ENCODE measurements around the gene YY1. TPM values are rescaled to one million over a fixed set of nuclear protein-coding genes. Genes with fewer than 3 reads are reported as not detected.

Gene YY1
- 43.0 TPM for total RNA-seq

DNA sequence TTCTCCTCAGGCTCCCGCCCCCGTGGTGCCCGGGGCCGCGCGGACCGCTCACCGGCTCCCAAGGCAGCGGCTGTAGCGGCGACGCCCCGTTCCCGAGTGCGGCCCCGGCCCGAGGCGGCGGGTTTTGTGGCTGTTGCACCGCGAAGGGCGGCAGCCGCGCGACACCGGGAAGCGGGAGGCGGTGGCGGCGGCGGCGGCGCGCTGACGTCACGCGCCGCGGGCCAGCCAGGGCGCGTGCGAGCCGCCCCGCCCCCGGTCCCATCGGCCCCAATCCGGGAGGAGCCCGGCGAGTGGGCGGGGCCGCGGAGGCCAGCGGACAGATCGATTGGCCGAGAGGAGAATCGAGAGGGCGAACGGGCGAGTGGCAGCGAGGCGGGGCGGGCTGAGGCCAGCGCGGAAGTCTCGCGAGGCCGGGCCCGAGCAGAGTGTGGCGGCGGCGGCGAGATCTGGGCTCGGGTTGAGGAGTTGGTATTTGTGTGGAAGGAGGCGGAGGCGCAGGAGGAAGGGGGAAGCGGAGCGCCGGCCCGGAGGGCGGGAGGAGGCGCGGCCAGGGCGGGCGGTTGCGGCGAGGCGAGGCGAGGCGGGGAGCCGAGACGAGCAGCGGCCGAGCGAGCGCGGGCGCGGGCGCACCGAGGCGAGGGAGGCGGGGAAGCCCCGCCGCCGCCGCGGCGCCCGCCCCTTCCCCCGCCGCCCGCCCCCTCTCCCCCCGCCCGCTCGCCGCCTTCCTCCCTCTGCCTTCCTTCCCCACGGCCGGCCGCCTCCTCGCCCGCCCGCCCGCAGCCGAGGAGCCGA, at the start of gene YY1:
YY1 (plus strand) TSS at position 726 of the 792 bp plus-strand sequence. CDS start 101 bp downstream, outside the sequence.
- TF ChIP-seq, protein P1, sequence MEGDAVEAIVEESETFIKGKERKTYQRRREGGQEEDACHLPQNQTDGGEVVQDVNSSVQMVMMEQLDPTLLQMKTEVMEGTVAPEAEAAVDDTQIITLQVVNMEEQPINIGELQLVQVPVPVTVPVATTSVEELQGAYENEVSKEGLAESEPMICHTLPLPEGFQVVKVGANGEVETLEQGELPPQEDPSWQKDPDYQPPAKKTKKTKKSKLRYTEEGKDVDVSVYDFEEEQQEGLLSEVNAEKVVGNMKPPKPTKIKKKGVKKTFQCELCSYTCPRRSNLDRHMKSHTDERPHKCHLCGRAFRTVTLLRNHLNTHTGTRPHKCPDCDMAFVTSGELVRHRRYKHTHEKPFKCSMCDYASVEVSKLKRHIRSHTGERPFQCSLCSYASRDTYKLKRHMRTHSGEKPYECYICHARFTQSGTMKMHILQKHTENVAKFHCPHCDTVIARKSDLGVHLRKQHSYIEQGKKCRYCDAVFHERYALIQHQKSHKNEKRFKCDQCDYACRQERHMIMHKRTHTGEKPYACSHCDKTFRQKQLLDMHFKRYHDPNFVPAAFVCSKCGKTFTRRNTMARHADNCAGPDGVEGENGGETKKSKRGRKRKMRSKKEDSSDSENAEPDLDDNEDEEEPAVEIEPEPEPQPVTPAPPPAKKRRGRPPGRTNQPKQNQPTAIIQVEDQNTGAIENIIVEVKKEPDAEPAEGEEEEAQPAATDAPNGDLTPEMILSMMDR (IDR thresholded peaks at IDR 0.05), result no peak
- TF ChIP-seq POLR2A (IDR thresholded peaks at IDR 0.05) (peak in 1 of 2 donors; percentile 63), POLR2AphosphoS5 (IDR thresholded peaks at IDR 0.05; ENCODE audit: insufficient read depth in 1 of 2, low read depth in 1 of 2) (peak; percentile 8 to 88)

DNA sequence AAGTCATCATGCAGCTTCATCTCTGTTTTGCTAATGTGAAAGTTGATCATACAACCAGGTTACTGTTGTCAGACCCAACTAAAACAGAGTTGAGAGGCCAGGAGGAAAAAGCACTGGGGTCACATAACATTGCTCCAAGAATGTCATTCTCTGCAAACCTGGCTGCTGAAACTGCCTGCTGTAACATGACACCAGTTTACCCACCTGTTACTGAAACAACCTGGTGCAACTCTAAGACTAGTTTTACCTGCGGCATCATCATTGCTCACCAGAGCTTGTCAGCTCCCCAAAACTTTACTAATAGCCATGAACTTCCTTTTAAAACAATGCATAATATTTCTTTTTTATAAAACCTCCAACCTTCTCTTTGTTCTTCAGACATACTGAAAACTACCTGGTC, 48.8 kb upstream of the YY1 start:
- Histone ChIP-seq H3K4me1 (peaks cover 12% of the 10 kb centered on the region), H3K4me3 (no peak overlapping the region), H3K27me3 (no peaks in the 10 kb centered on the region), H3K36me3 (no peaks in the 10 kb centered on the region), H3K9me3 (no peaks in the 10 kb centered on the region), H3K27ac (no peak overlapping the region)
- intact Hi-C loops (cut with DNase I), result loop anchor here (5.0 kb wide), 1 partner anchor 208 kb away; no protein-coding TSS in a partner anchor
- no peak for DNase-seq (ENCODE audit: extremely low spot score in 2 of 2)
- TF ChIP-seq POLR2A (IDR thresholded peaks at IDR 0.05) (no peak), POLR2AphosphoS5 (IDR thresholded peaks at IDR 0.05; ENCODE audit: insufficient read depth in 1 of 2, low read depth in 1 of 2) (no peak)
- TF ChIP-seq, protein P1 (IDR thresholded peaks at IDR 0.05), result no peak

More for the DNA sequence above, at the start of gene YY1:
- H3K4me1 ChIP-seq, result peaks cover 64% of the 10 kb centered on the region
- no peaks in the 10 kb centered on the region for H3K36me3 ChIP-seq
- no peaks in the 10 kb centered on the region for H3K9me3 ChIP-seq
- H3K27me3 ChIP-seq, result no peaks in the 10 kb centered on the region
- peak within 1 kb of the TSS; percentile 99 for H3K27ac ChIP-seq
- DNase-seq (ENCODE audit: extremely low spot score in 2 of 2), result peak in 1 of 2 donors; percentile 96
- intact Hi-C loops (cut with DNase I), result loop anchor here (5.0 kb wide), 1 partner anchor 69 kb away; the partner anchor contains the start of gene SLC25A29
- H3K4me3 ChIP-seq, result peak within 1 kb of the TSS; percentile 84 to 100

DNA sequence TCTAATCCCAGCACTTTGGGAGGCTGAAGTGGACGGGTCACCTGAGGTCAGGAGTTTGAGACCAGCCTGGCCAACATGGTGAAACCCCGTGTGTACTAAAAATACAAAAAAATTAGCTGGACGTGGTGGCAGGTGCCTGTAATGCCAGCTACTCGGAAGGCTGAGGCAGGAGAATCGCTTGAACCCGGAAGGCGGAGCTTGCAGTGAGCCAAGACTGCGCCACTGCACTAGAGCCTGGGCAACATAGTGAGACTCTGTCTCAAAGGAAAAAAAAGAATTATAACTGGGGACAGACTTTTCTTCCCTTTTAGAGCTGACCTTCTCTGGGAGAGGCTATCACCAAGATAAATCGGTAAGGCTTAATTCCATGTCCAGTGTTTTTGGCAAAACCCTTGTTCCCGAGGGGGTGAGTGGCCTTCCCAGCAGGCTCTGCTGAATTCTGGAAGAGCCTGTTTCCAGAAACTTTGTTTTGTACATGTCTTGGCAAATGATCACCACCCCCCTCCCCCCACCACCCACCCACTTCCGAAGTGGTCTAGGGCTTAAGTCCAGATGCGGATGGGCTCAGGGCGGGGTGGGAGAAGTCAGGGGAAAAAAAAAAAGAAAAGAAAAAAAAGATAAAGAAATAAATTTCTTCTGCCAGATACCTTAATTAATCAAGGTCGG, 47.2 kb upstream of the YY1 start:
- Histone ChIP-seq H3K9me3 (no peaks in the 10 kb centered on the region), H3K4me1 (peaks cover 12% of the 10 kb centered on the region), H3K27me3 (no peaks in the 10 kb centered on the region), H3K36me3 (no peaks in the 10 kb centered on the region), H3K4me3 (no peak overlapping the region), H3K27ac (peak overlapping the region; percentile 94)
- TF ChIP-seq, protein P1 (IDR thresholded peaks at IDR 0.05), result no peak
- TF ChIP-seq POLR2A (IDR thresholded peaks at IDR 0.05) (no peak), POLR2AphosphoS5 (IDR thresholded peaks at IDR 0.05; ENCODE audit: insufficient read depth in 1 of 2, low read depth in 1 of 2) (no peak)
- intact Hi-C loops (cut with DNase I), result loop anchor here (5.0 kb wide), 1 partner anchor 209 kb away; no protein-coding TSS in a partner anchor
- no peak for DNase-seq (ENCODE audit: extremely low spot score in 2 of 2)

DNA sequence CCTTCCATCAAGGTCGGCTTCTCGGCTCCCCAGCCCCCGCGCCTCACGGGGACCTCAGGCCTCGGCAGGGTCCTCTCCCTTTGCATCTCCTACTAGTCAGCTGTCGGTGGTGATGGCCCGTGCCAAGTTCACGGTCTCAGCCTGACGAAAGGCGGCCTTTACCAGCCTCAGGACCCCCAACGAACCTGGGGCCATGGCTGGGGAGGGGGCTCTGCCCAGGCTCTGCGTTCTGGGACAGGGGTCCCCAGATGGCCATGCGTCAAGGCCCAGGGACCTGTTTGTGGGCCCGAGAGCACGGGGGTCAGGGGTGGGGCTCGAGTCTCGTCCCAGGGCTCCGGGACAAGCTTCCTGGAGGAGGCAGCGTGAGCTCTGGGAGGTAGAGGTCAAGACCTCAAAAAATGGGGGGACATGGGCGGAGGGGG, 46.7 kb upstream of the YY1 start:
- intact Hi-C loops (cut with DNase I), result loop anchor here (5.0 kb wide), 1 partner anchor 210 kb away; no protein-coding TSS in a partner anchor
- no peaks in the 10 kb centered on the region for H3K27me3 ChIP-seq
- TF ChIP-seq POLR2AphosphoS5 (IDR thresholded peaks at IDR 0.05; ENCODE audit: insufficient read depth in 1 of 2, low read depth in 1 of 2), result no peak
- TF ChIP-seq POLR2A (IDR thresholded peaks at IDR 0.05), result no peak
- TF ChIP-seq, protein P1 (IDR thresholded peaks at IDR 0.05), result no peak
- H3K9me3 ChIP-seq, result no peaks in the 10 kb centered on the region
- peak overlapping the region; percentile 42 to 46 for H3K4me3 ChIP-seq
- H3K27ac ChIP-seq, result peak overlapping the region; percentile 94
- H3K4me1 ChIP-seq, result peaks cover 12% of the 10 kb centered on the region
- no peak for DNase-seq (ENCODE audit: extremely low spot score in 2 of 2)
- no peaks in the 10 kb centered on the region for H3K36me3 ChIP-seq

All from vagina (tissue), 2 donors.